Body of pancreas (tissue), 4 donors: ENCODE data around the gene ARHGEF4.

Source experiments
- POLR2A ChIP-seq, 3 donors: fragments of 450-650 bp; IDR thresholded peaks; one replicate each; pipeline ENCODE4 v1.6.1; 2016; ENCODE audit warnings: antibody characterized with exemption in 3 of 3, mild to moderate bottlenecking in 2 of 3
- TF ChIP-seq, protein P1 (sequence below), 7 experiments: fragments of 450-650 bp in 4 of 7; fragments of 200-600 bp in 3 of 7; sonication (generic) in 3 of 7; IDR thresholded peaks; one replicate each; pipeline ENCODE4 v1.5.1; 2016 to 2019; ENCODE audit warnings: antibody characterized with exemption in 7 of 7

DNA sequence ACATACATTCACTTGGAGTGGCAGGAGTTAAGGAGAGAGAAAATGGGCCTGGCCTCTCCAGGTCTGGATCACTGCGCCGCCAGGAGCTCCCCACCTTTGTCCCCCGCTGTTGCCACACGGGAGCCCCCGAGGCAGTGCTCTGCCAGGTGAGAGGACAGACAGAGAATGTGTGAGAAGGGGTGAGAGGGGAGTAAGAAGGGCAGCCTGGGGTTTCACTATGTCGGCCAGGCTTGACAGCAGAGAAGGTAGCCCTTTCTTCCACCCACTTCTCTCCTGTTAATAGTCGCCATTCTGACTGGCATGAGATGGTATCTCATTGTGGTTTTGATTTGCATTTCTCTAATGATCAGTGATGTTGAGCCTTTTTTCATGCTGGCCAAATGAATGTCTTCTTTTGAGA lies 26.2 kb upstream of the ARHGEF4 start:
- TF ChIP-seq, protein P1, sequence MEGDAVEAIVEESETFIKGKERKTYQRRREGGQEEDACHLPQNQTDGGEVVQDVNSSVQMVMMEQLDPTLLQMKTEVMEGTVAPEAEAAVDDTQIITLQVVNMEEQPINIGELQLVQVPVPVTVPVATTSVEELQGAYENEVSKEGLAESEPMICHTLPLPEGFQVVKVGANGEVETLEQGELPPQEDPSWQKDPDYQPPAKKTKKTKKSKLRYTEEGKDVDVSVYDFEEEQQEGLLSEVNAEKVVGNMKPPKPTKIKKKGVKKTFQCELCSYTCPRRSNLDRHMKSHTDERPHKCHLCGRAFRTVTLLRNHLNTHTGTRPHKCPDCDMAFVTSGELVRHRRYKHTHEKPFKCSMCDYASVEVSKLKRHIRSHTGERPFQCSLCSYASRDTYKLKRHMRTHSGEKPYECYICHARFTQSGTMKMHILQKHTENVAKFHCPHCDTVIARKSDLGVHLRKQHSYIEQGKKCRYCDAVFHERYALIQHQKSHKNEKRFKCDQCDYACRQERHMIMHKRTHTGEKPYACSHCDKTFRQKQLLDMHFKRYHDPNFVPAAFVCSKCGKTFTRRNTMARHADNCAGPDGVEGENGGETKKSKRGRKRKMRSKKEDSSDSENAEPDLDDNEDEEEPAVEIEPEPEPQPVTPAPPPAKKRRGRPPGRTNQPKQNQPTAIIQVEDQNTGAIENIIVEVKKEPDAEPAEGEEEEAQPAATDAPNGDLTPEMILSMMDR (IDR thresholded peaks at IDR 0.05), result no peak
- no peak for TF ChIP-seq POLR2A (IDR thresholded peaks at IDR 0.05)
